ENCODE measurements around the gene CHN1. TPM values are rescaled to one million over a fixed set of nuclear protein-coding genes. Genes with fewer than 3 reads are reported as not detected.

Gene CHN1
- polyA plus RNA-seq, 1 donor (not counting 4 experiments of a cell fraction or from before 2014, with no cell fraction given), result 2.3 TPM

DNA sequence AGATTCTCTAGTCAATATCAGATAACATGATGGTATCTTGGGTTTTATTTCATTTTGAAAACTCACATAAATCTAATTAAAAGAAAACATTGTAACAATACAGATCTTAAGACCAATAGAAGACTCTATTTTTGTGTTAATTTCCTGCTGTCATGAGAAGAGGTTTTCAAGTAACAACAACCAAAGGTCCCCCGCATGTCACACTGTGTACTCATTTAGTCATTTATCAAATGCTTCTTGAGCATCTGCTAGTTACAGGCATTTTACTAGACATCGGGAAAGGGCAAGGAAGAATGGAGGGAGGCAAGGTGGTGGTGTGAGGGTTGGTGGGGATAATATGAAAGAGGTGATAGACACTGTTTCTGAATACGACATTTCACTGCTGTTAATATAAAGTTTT, 163.2 kb downstream of the CHN1 start:
- no peak for DNase-seq (ENCODE audit: low read depth, low spot score)
- no peaks in the 10 kb centered on the region for H3K9me3 ChIP-seq (ENCODE audit: control insufficient read depth, low read depth, low read length)
- H3K9me1 ChIP-seq (ENCODE audit: control insufficient read depth, extremely low read depth, insufficient read depth, low read length), result no peaks in the 10 kb centered on the region
- H3K79me2 ChIP-seq (ENCODE audit: control insufficient read depth, insufficient read depth, low read length), result no peaks in the 10 kb centered on the region
- H4K20me1 ChIP-seq (ENCODE audit: control insufficient read depth, extremely low read depth, insufficient read depth, low read length), result no peaks in the 10 kb centered on the region
- TF ChIP-seq, protein P1, sequence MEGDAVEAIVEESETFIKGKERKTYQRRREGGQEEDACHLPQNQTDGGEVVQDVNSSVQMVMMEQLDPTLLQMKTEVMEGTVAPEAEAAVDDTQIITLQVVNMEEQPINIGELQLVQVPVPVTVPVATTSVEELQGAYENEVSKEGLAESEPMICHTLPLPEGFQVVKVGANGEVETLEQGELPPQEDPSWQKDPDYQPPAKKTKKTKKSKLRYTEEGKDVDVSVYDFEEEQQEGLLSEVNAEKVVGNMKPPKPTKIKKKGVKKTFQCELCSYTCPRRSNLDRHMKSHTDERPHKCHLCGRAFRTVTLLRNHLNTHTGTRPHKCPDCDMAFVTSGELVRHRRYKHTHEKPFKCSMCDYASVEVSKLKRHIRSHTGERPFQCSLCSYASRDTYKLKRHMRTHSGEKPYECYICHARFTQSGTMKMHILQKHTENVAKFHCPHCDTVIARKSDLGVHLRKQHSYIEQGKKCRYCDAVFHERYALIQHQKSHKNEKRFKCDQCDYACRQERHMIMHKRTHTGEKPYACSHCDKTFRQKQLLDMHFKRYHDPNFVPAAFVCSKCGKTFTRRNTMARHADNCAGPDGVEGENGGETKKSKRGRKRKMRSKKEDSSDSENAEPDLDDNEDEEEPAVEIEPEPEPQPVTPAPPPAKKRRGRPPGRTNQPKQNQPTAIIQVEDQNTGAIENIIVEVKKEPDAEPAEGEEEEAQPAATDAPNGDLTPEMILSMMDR (optimal IDR thresholded peaks at IDR 0.05 in 1 of 3, IDR thresholded peaks at IDR 0.05 in 1 of 3, conservative IDR thresholded peaks at IDR 0.05 in 1 of 3; ENCODE audit: extremely low read depth in 1 of 3, insufficient read depth in 2 of 3, low read length in 3 of 3), result no peak
- TF ChIP-seq EZH2 (IDR thresholded peaks at IDR 0.05; ENCODE audit: low read length), result no peak
- dilution Hi-C loops (cut with MboI; ENCODE audit: extremely low pct_ligation_motif_present, low sequenced_read_pairs), result no loop called here
- H3K27me3 ChIP-seq (ENCODE audit: control insufficient read depth, extremely low read depth, insufficient read depth, low read length), result no peaks in the 10 kb centered on the region
- H3K27ac ChIP-seq (ENCODE audit: control insufficient read depth, insufficient read depth, low read length), result no peak overlapping the region
- H3K4me3 ChIP-seq (ENCODE audit: control insufficient read depth in 2 of 3, extremely low read depth in 1 of 3, insufficient read depth in 2 of 3, low read depth in 1 of 3, low read length in 3 of 3), result no peak overlapping the region
- H3K36me3 ChIP-seq (ENCODE audit: control insufficient read depth in 2 of 2, extremely low read depth in 1 of 2, insufficient read depth in 2 of 2, low read length in 2 of 2), result no peaks in the 10 kb centered on the region
- FAIRE-seq, result no peak
- no peak overlapping the region for H3K4me2 ChIP-seq (ENCODE audit: control insufficient read depth, extremely low read depth, insufficient read depth, low read depth, low read length)
- H3K4me1 ChIP-seq (ENCODE audit: control insufficient read depth, extremely low read depth, insufficient read depth, low read length), result peaks cover 5% of the 10 kb centered on the region
- H3K9ac ChIP-seq (ENCODE audit: control insufficient read depth, extremely low read depth, insufficient read depth, low read length), result no peak overlapping the region
- H2AFZ ChIP-seq (ENCODE audit: control insufficient read depth, low read length), result no peak overlapping the region

DNA sequence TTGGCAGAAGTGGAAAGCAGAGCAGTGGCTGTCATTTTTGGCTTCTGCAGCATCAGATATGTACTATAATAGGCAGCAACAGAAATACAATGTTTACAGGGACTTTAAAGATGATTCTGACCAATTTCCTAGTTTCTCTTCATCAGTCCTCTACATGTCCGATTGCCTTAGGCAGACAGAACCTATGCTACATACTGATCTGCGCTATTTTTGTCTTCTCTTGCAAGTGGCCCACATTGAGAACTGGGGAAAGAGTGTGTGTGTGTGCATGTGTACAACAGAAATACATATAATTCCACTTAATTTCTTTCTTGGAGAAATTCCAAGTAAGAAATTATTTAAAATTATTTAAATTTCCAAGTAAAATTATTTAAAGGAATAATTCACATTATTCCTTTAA, 163.8 kb downstream of the CHN1 start:
- FAIRE-seq (no peak), DNase-seq (ENCODE audit: low read depth, low spot score) (no peak)
- H3K4me3 ChIP-seq (ENCODE audit: control insufficient read depth in 2 of 3, extremely low read depth in 1 of 3, insufficient read depth in 2 of 3, low read depth in 1 of 3, low read length in 3 of 3), result no peak overlapping the region
- H3K27ac ChIP-seq (ENCODE audit: control insufficient read depth, insufficient read depth, low read length), result no peak overlapping the region
- no peaks in the 10 kb centered on the region for H3K79me2 ChIP-seq (ENCODE audit: control insufficient read depth, insufficient read depth, low read length)
- H3K4me2 ChIP-seq (ENCODE audit: control insufficient read depth, extremely low read depth, insufficient read depth, low read depth, low read length), result no peak overlapping the region
- no peak overlapping the region for H3K9ac ChIP-seq (ENCODE audit: control insufficient read depth, extremely low read depth, insufficient read depth, low read length)
- H4K20me1 ChIP-seq (ENCODE audit: control insufficient read depth, extremely low read depth, insufficient read depth, low read length), result no peaks in the 10 kb centered on the region
- H2AFZ ChIP-seq (ENCODE audit: control insufficient read depth, low read length), result no peak overlapping the region
- H3K36me3 ChIP-seq (ENCODE audit: control insufficient read depth in 2 of 2, extremely low read depth in 1 of 2, insufficient read depth in 2 of 2, low read length in 2 of 2), result no peaks in the 10 kb centered on the region
- dilution Hi-C loops (cut with MboI; ENCODE audit: extremely low pct_ligation_motif_present, low sequenced_read_pairs), result no loop called here
- TF ChIP-seq EZH2 (IDR thresholded peaks at IDR 0.05; ENCODE audit: low read length), result no peak
- TF ChIP-seq, protein P1 (optimal IDR thresholded peaks at IDR 0.05 in 1 of 3, IDR thresholded peaks at IDR 0.05 in 1 of 3, conservative IDR thresholded peaks at IDR 0.05 in 1 of 3; ENCODE audit: extremely low read depth in 1 of 3, insufficient read depth in 2 of 3, low read length in 3 of 3), result no peak
- peaks cover 10% of the 10 kb centered on the region for H3K4me1 ChIP-seq (ENCODE audit: control insufficient read depth, extremely low read depth, insufficient read depth, low read length)
- H3K27me3 ChIP-seq (ENCODE audit: control insufficient read depth, extremely low read depth, insufficient read depth, low read length), result no peaks in the 10 kb centered on the region
- no peaks in the 10 kb centered on the region for H3K9me3 ChIP-seq (ENCODE audit: control insufficient read depth, low read depth, low read length)
- H3K9me1 ChIP-seq (ENCODE audit: control insufficient read depth, extremely low read depth, insufficient read depth, low read length), result no peaks in the 10 kb centered on the region
